GDM1 (cell line): ENCODE data around the gene TXNRD2.

Experiments
- DNase-seq: peaks from one replicate; lab custom pipeline; 2025; lab: John Stamatoyannopoulos, UW

The TXNRD2 gene

DNA sequence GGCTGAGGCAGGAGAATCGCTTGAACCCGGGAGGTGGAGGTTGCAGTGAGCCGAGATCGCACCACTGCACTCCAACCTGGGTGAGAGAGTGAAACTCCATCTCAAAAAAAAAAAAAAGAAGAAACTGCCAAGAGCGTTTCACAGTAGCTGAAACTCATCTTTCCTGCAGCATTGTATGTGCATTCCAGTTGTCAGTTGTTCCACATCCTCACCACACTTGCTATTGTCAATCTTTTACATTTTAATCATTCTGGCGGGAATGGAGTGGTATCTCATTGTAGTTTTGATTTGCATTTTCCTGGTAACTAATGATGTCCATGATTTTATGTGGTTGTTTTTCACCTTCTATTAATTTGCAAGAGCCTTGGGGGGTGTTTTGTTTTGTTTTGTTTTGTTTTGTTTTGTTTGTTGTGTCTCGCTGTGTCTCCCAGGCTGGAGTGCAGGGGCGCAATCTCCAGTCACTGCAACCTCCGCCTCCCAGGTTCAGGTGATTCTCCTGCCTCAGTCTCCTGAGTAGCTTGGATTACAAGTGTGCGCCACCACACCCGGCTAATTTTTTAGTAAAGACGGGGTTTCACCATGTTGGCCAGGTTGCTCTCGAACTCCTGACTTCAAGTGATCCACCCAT lies 78.9 kb downstream of the TXNRD2 start:
- DNase-seq, result no peak

DNA sequence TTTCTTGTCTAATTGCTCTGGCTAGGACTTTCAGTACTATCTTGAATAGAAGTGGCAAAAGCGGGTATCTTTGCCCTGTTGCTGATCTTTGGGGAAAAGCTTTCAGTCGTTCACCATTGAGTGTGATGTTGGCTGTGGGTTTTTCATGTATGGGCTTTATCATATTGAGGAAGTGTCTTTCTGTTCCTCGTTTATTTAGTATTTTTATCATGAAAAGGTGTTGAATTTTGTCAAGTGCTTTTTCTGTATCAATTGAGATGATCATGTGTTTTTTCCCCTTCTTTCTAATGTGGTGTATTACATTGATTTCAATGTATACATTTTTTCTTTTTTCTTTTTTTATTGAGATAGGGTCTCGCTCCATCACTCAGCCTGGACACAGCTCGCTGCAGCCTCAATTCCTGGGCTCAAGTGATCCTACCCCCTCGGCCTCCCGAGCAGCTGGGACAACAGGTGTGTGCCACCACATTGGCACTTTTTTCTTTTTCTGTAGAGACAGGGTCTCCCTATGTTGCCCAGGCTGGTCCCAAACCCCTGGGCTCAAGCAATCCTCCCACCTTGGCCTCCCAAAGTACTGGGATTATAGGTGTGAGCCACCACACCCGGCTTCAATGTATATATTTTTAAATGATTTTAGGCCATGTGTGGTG lies 81.6 kb downstream of the TXNRD2 start:
- no peak for DNase-seq

DNA sequence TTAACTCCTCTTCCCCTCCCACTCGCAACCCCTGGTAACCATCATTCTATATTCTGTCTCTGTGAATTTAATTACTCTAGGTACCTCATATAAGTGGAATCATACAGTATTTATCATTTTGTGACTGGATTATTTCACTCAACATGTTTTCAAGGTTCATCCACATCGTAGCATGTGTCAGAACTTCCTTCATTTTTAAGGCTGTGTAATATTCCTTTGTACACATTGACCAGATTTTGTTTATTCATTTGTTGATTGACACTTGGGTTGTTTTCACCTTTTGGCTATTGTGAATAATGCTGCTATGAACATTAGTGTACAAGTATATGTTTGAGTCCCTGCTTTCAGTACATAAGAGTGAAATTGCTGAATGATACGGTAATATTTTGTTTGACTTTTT lies 84.2 kb downstream of the TXNRD2 start:
- no peak for DNase-seq

DNA sequence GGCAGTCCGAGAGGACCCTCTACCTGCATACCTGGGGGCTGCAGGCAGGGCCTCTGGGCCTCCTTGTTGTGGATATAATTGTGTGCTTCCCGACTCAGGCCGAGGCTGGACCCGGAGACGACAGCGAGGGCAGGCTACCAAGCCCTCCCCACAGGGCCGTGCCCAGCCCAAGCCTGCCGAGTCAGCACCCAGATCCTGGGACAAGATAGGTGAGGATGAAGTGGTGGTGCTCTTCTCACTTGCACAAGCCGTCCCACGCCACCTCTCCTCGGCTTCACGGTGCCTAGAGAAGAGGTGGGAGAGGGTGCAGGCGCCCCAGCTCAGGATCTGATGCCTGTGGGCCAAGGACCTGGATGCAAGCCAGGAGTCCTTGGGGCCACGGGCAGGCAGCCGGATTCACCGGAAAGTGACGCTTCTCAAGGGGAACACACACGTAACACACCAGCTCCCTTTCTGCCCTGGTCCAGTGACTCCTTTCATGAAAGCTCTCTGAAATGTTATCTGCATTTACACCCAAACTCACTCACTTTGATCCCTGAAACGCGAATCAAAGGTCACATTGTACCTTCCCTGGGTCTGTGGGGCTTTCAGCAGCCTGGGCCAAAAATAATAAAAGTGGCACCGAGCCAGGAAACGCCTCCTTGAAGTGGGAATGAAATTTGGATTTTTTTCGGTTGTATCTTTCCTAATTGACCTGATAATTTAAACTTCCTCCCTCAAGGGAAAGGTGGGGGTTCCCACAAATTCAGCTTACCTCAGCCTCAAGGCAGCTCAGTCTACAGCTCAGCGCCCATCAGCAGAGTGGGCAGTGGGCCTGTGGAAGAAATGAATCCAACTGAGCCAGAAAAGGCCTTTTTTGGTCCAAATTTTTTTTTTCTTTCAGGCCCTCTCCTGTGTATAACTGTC lies 85.9 kb downstream of the TXNRD2 start:
- DNase-seq, result peak; percentile 51

DNA sequence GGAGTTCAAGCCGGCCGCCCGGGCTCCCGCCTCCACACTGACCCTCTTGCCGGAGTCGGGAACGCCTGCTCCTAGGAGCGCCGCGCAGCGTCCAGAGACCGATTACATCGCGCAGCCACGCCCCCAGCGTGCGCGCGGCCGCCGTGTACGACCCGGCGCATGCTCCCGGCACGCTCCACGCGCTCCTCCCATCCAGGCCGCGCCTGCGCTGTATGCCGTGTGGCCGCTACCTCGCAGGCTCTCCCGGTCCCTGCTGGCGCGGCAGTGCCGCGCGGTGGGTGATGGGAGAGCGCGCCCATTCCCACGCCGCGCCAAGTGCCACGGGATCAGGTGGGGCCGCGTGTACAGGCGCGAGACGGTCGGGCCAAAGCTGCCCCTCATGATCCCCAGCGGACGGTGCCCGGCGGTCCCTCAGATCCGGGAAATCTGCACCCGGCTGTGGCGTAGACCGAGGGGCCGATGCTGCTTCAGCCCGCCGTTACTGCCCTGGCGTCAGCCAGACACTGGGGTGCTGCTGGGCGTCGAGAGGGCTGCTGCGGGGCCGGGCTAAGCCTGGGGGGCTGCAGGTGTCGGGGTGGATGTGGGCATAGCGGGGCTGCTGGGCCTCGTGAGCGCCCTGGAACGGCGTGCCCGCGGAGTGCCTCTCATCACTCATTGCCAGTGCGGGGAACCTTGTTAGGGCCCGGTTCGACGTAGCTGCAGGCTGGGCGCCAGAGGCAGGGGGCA lies 86.7 kb downstream of the TXNRD2 start, which contains the start of the genes GNB1L and RTL10:
Gene GNB1L, minus strand, starts transcription at position 97 of the 726 bp plus-strand sequence. CDS start 33,519 bp downstream, outside the sequence.
Gene RTL10, minus strand, starts transcription at position 97 of the 726 bp plus-strand sequence. CDS start 2,613 bp downstream, outside the sequence.
- DNase-seq, result peak; percentile 98

DNA sequence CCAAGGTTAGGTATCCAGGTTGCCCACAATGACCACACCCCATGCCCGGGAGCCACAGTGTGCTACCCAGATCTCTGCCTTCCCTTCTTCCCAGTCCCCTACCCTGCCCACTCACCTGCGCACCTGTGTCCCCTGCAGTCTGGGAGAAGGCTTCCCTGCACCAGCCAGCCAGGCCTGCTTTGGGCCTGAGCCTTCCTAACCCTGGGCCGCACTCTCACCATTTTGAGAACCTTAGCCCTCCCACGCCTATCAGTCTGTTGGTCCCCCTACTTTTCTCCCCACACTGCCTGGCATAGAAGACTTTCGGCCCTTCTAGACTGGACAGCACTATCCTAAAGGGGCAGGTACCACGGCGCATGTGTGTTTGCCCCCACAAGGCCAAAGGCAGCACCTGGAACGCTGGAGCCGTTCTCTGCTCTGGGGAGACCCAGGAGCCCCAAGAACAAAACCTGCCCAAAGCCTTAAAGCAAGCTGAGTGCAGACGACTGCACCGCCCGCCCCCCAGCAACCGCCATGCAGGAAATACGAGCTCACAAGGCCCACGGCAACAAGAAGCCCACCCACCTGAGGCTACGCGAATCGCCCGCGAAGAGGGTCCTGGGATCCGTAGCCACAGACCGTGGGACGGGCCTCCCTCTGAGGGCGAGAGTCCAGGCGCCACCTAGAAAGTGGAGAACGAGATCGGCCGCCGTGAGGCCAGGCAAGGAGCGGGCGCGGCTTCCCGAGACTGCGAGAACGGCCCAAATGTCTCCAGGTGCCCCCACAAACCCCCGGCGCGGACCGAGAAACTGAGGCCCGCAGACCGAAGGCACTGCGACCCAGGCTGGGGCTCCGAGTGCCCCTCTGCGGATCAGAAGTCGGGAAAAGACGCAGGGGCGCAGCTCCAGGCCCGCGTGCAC lies 87.5 kb downstream of the TXNRD2 start:
- no peak for DNase-seq

DNA sequence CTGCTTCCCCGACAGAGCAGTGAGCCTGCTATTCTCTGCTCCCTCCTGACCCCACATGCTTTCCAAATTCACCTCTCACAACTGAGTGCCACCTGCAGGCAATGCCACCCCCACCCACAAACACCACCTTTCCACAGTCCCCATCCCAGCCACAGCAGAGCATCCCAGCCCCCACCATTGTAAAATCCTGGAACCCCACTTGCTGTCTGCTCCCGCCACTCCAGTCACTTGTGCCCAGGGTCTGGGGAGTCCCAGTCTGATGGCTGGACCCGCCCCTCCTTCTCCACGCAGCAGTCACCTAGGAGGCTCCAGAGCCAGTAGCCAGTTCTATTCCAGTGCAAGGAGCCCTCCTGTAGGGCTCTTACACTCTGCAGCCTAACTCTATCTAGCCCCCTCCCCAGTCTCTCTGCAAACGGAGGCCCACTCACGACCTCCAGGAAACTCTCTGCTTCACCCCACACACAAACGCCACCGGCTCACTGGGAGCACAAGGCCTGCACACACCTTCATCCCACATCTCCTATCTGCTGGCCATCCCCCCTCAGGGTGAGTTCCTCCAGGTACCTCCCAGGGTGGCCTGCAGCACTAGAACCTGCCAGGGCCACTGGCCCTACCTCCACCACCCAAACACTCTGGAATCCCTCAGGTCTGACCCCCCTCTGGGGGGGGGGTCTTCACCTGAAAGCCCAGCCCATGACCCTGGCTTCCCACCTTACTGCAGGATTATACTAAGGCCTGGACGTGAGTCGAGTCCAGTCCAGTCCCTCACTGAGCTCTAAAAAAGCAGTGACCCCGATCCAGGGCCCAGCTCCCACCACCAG lies 88.3 kb downstream of the TXNRD2 start:
- DNase-seq, result no peak

DNA sequence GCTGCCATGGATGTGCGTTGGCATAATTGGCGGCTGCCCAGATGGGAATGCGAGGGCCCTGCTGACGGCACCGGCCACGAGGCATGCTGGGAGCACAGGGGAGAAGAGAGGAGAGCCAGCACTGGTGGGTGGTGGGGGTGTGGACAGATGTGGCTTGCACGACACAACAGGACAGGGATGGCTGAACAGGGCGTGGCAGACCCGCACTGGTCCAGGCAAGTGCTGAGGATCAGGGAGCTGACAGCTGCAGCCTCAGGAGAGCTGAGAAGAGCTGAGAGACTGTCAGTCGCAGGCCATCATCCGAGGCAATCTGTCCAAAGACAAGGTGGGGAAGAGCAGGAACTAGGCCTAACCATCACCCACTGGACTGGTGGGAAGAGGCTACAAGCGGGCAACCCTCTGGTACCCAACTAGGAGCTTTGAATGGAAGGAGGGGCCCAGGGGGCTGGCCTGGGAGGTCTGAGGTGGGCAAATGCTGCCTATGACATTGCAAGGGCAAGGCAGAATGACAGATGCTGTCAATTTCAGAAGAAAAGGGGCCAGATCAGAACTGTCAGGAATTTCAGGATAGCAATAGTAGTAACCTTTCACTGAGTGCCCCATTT lies 89.3 kb downstream of the TXNRD2 start:
- no peak for DNase-seq

DNA sequence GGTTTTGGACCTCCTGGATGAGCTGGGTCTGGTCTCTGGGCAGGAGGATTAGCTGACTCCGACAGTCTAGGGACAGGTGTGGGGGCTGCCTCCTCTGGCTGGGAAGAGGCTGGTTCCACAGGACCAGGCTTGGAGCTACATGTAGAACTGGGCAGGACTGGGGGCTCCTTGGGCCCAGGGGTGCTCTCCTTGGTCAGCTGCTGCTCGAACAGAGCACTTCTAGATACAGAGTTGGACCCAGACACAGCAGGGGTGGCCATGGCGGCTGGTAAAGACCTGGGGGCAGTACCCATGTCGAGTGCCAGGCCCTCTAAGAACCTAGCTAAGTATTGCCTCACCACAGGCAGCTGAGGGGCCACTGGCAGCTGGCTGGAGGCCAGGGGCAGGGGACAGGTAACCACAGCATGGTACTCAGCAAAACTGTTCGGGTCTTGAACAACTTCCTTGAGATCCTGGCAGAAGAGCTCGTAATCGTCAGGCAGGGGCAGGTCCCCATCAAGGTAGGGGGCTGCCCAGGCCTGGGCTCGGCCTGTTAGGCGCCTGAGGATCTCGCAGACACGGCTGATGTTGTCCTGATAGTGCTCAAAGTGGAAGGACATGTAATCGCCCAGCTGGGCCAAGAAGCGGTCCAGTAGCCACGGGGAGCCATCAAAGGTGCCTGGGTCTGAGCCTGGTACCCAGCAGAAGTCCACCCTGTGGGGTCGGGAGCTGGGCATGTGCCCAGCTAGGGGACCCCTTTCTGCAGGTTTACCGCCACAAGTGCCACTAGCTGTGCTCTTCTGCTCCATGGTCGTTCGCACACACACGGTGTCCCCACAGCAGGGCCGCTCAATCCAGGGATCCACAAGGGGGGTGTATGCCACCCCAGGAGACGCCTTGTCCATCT lies 90.1 kb downstream of the TXNRD2 start:
- DNase-seq, result no peak

DNA sequence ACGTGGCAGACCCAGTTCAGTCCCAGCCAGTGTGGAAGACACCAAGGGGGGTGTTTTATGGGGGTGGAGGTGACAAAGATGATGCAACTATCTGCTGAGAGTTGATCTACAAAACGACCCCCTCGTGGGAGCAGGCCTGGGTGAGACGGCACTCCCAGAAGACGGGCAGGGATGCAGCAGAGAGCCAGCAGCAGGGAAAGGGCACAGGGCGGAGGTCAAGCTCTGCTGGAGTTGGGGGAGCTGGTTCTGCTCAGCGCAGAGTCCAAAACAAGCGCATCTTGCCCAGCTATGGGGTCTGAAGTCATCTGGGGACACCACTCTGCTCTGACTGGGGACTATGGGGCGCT lies 90.9 kb downstream of the TXNRD2 start:
- no peak for DNase-seq

DNA sequence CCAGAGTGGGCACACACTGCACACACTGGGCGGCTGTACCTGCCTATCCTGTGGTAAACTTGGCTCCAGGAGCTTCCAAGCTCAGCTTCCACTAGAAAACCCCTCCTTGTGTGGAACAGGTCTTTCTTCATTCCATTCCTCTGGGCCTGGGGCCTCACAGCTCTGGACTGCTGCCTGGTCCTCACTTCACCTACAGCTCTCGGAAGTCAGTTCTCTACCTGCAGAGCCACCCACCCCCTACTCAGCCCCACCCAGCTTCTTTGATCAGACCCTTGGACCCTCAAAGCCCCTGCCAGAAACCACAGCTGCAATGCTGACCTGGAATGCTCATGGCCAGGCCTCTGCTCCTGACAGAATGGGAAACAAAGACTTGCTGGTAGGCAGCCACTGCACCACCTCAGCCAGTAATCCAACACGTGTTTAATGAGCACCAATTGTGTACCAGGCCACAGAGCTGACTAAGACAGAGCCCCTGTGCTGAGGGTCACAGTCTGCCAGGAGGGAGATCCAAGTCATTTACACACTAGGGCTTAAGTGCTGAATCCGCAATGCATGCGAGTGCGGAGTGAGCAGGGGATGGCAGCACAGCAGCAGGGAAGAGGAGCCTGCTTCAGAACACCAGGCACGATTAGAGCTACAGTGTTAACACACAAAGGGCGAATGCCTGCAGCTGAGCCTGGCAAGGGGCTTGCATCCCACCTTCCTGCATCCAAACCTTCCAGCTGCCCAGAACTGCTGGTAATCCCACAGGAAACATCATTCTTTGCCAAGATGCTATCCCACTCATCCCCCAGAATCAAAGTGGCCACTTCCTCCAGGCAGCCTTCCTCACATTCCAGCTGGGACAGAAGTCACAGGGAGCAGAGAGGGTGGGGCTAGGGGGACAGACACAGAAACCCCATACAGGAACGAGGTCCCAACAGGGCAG lies 91.5 kb downstream of the TXNRD2 start:
- DNase-seq, result no peak

DNA sequence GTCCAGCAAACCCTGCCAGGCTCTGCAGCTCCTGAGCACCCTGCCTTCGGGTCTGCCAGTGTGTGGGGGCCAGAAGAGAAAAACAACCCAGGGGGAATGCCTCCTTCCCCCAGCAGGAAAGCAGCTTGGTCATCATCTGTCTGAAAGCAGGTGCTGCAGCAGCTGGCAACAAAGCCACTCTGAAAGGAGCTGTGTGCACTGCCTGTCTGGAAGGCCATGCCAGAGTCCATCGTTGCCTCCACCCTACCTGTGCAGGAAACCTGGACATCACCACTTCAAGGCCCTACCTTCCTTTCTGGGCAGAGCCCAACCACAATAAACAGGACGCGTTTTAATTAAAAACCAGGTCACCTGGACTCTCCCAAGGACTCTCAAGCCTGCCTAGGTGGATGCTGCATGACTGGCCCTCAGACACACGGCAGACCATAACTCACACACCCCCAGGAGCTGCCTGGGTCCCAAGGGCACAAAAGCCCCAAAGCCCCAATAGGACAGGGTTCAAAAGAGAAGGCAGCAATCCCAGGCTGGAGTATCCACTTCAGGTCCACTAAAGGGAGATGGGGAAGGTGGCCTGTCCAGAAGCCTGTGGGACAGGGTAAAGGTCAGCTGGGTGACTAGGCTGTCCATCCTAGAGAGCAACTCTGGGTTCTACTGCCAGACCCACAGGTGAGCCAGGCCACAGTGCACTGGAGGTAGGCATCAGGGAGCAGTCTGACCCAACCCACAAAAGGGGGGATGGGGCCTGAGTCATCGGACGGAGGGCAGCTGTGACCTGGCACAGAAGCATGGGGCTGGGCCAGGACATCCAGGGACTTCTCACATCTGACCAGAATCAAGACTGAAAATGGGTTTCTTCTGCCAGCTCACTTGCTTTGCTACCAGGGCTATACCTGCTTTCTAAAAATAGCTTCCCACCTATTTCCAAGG lies 93.1 kb downstream of the TXNRD2 start:
- DNase-seq, result no peak

DNA sequence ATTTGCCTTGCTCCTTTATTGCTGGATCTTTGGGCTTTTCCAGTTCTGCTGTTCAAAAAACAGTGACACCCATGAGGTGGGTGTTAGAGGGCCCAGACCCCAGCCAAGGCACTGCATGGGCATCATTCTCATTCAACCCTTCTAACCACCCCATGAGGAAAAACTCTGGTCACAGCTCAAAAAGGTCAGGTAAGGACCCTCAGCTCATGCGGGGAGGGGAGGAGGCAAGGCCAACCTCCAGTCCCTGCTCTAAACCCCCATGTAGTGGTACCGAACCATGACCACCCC lies 94.3 kb downstream of the TXNRD2 start:
- no peak for DNase-seq

DNA sequence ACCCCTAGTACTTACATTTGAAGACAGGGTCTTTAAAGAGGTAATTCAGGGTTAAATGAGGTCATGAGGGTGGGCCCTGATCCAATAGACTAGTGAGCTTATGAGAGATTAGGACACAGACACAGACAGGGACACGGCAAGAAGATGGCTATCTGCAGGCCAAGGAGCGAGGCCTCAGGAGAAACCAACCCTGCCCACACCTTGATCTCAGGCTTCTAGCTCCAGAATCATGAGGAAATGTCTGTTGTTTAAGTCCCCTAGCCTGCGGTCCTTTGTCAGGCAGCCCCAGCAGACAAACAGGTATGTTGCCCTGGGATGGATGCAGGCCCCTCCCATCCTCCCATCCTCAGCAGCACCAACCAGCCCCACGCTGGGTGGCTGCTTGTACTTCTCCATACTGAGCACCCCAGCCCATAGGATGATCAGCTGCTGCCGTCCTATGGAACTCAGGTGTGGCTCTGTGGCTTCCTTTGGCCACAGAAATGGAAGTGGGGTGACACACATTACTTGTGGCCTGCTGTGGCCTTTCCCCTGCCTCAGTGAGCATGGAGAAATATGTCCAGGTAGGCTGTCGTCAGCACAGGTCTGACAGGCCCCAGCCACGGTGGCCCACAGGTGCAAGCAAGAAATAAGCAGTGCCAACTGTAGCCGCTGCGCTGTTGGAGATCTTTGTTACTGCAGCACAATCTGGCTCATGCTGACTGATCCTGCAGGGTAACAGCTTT lies 94.8 kb downstream of the TXNRD2 start:
- no peak for DNase-seq

DNA sequence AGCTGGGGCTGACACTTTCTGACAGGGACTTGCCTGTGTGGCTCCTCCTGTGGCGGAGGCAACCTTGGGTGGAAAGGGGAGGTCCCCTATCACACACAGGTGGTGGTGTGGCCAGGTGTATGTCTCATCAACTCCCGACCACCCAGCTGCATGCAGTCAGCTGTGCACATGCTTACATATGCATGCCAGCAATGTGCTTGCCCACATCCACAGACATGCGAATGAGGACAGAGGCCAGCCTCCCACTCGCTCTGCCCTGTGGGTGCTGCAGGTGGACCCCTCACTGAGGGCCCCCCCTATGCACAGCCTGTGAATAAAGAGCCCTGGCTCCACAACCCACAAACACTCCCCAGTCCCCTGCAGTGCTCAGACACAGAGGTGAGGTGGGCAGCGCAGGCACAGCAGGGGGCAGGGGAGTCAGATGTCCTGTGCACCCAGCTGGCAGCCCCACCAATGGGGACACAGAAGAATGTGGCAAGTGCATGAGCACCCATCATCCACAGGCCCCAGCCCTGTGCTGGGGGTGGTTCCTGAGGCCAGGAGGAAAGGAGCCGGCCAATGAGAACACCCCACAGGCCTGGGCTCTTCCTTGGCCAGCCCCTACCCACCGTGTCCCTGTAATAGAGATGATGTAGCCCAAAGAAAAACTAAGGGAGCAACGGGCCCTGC lies 96.4 kb downstream of the TXNRD2 start:
- no peak for DNase-seq
